Caco-2 (cell line): ENCODE measurements around the gene SYT12. TPM values are rescaled to one million over a fixed set of nuclear protein-coding genes. Genes with fewer than 3 reads are reported as not detected.
"Not testable (repeated sequence)": the region's sequence is repeated elsewhere in the genome, so short reads cannot be mapped to it uniquely, and the experiment has no call there.

ENCODE experiments used
- BruUV-seq: library from RNA; stranded (reverse); fragments of 400-500 nt; replicated peaks from 2 replicates; lab custom pipeline; 2021; lab: Mats Ljungman, UMichigan
- CTCF ChIA-PET: fragments of 300-600 bp; sonication (Branson Sonifier 250); formaldehyde crosslinking; loops from one replicate; lab custom pipeline; 2022; ENCODE audit warnings: antibody characterized with exemption; lab: Charles Lee
- POLR2A ChIA-PET: fragments of 300-600 bp; sonication (Branson Sonifier 250); formaldehyde crosslinking; loops from one replicate; lab custom pipeline; 2022; ENCODE audit warnings: antibody characterized with exemption; lab: Charles Lee
- DNase-seq, 2 experiments: peaks; one replicate each; pipeline versions ENCODE4 v3.0.0 to v3.0.0-alpha.2; 2020 to 2022
- H3K27me3 ChIP-seq: replicated peaks from 2 replicates; pipeline ENCODE4 v1.6.0; 2011; ENCODE audit warnings: low read length; ENCODE audit not compliant: control insufficient read depth, insufficient read depth
- H3K36me3 ChIP-seq: 2 replicates; pipeline ENCODE4 v1.5.1; 2011; ENCODE audit warnings: low read length; ENCODE audit not compliant: control insufficient read depth, insufficient read depth
- H3K4me1 ChIP-seq: fragments of 250-450 bp; sonication (Bioruptor Pico); 2 replicates; pipeline ENCODE4 v1.5.1; 2020; ENCODE audit warnings: mild to moderate bottlenecking
- H3K4me3 ChIP-seq: 2 replicates; pipeline ENCODE4 v1.5.1; 2011; ENCODE audit warnings: low read depth, mild to moderate bottlenecking, control low read depth, low read length
- H3K9me3 ChIP-seq: fragments of 250-450 bp; sonication (Bioruptor Pico); 2 replicates; pipeline ENCODE4 v1.5.1; 2020; ENCODE audit warnings: mild to moderate bottlenecking, moderate library complexity
- H3K27ac Mint-ChIP-seq: one replicate; pipeline ENCODE4 v1.8.0; 2022; ENCODE audit warnings: mixed read lengths; ENCODE audit not compliant: unreplicated experiment
- H3K27me3 Mint-ChIP-seq: one replicate; pipeline ENCODE4 v1.8.0; 2022; ENCODE audit warnings: mixed read lengths; ENCODE audit not compliant: insufficient read depth, unreplicated experiment
- H3K36me3 Mint-ChIP-seq: one replicate; pipeline ENCODE4 v1.8.0; 2022; ENCODE audit warnings: mild to moderate bottlenecking, mixed read lengths; ENCODE audit not compliant: insufficient read depth, unreplicated experiment
- H3K4me1 Mint-ChIP-seq: one replicate; pipeline ENCODE4 v1.8.0; 2022; ENCODE audit warnings: low read depth, mixed read lengths; ENCODE audit not compliant: unreplicated experiment
- H3K4me3 Mint-ChIP-seq: one replicate; pipeline ENCODE4 v1.8.0; 2022; ENCODE audit warnings: mild to moderate bottlenecking, moderate library complexity, mixed read lengths; ENCODE audit not compliant: unreplicated experiment
- H3K9me3 Mint-ChIP-seq: one replicate; pipeline ENCODE4 v1.8.0; 2022; ENCODE audit warnings: mixed read lengths; ENCODE audit not compliant: unreplicated experiment
- intact Hi-C: fragments of 100-400 bp; cut with micrococcal nuclease; formaldehyde crosslinking; loops from one replicate; pipeline ENCODE4 v1.10.0; 2022; ENCODE audit not compliant: unreplicated experiment
- total RNA-seq: library from RNA; stranded (reverse); gene quantifications from 2 replicates; pipeline ENCODE4 v1.2.3, GENCODE V29; 2022
- TF ChIP-seq, protein P1 (sequence below), 2 experiments: fragments of 200-600 bp in 1 of 2; IDR thresholded peaks; 1 replicate in 1 of 2; 2 replicates in 1 of 2; pipeline versions ENCODE4 v1.5.1 to v1.8.0; 2011 to 2022; ENCODE audit warnings: antibody characterized with exemption in 1 of 2, control low read depth in 1 of 2, inconsistent platforms in 1 of 2, low read depth in 1 of 2, low read length in 1 of 2, mild to moderate bottlenecking in 1 of 2, moderate library complexity in 1 of 2; ENCODE audit not compliant: insufficient read depth in 1 of 2, severe bottlenecking in 1 of 2, unreplicated experiment in 1 of 2

The SYT12 gene
- total RNA-seq, 1 experiment from 2014 or later, result 0.82 TPM

DNA sequence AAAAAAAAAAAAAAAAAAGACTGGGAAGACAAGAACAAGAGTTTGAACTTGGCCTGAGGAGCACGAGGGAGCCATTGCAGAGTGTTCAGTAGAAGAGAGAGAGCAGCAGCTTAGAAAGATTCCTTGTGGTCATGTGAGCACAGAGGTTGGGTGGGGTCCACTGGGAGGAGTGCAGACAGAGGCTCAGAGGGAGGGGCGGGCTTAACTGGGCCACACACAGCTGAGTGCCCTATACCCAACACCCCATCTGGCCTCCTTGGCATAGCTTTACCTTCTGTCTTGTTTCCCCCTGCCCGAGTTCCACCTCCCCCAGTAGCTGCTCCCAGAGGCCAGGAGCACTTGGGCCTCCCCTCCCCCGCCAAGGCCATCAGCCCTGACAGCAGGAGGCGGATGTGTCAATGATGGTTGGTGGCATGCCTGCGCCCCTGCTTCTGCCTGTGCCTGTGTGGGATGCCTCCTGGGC lies 35.7 kb upstream of the SYT12 start:
- Histone ChIP-seq H3K4me3 (no peak overlapping the region), H3K4me1 (no peaks in the 10 kb centered on the region), H3K9me3 (no peaks in the 10 kb centered on the region), H3K36me3 (no peaks in the 10 kb centered on the region), H3K27me3 (no peaks in the 10 kb centered on the region)
- CTCF ChIA-PET, result interaction anchor here (0.6 kb wide), 3 partner anchors 35 to 384 kb away, joined by 4 to 6 read pairs (median 4); no protein-coding TSS in a partner anchor
- Mint-ChIP-seq H3K4me3 (no peak overlapping the region), H3K27ac (no peak overlapping the region), H3K4me1 (no peaks in the 10 kb centered on the region), H3K36me3 (no peaks in the 10 kb centered on the region), H3K9me3 (no peaks in the 10 kb centered on the region), H3K27me3 (peaks cover 3% of the 10 kb centered on the region)
- POLR2A ChIA-PET, result no interaction called here
- TF ChIP-seq, protein P1, sequence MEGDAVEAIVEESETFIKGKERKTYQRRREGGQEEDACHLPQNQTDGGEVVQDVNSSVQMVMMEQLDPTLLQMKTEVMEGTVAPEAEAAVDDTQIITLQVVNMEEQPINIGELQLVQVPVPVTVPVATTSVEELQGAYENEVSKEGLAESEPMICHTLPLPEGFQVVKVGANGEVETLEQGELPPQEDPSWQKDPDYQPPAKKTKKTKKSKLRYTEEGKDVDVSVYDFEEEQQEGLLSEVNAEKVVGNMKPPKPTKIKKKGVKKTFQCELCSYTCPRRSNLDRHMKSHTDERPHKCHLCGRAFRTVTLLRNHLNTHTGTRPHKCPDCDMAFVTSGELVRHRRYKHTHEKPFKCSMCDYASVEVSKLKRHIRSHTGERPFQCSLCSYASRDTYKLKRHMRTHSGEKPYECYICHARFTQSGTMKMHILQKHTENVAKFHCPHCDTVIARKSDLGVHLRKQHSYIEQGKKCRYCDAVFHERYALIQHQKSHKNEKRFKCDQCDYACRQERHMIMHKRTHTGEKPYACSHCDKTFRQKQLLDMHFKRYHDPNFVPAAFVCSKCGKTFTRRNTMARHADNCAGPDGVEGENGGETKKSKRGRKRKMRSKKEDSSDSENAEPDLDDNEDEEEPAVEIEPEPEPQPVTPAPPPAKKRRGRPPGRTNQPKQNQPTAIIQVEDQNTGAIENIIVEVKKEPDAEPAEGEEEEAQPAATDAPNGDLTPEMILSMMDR (IDR thresholded peaks at IDR 0.05; ENCODE audit: insufficient read depth in 1 of 2, low read depth in 1 of 2, low read length in 1 of 2, severe bottlenecking in 1 of 2, unreplicated experiment in 1 of 2), result no peak
- no peak for DNase-seq
- BruUV-seq, result no TSS peak
- intact Hi-C loops, result no loop called here

DNA sequence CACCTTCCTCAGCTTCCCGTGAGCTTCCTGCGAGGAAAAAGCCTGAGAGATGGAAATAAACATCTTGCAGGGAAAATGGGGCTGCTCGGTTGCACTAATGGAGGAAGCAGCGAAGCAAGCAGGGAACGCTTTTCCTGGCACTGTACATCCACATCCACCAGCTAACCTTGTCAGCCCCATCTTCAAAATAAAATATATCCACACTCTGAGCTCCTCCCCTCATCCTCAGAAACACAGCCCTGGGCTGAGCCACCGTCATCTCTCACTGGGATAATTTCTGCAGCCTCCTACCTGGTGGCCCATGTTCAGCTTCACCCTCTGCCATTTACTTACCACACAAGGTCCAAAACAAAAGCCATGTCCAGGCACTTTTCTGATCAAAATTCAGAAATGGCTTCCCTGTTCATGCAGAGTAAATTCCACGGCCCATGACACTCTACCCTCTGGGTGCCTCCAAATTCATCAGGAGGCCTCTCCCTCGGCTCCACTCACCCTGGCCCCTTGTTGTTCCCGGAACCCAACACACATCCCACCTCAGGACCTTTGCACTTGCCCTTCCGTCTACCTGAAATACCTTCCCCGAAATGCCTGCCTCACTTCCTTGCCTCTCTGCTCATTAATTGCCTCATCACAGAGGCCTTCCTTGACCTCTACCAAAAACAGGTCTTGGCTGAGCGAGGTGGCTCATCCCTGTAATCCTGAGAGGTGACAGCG lies 34.9 kb upstream of the SYT12 start:
- no TSS peak for BruUV-seq
- H3K4me3 Mint-ChIP-seq, result no peak overlapping the region
- no peaks in the 10 kb centered on the region for H3K4me1 Mint-ChIP-seq
- POLR2A ChIA-PET, result interaction anchor here (0.6 kb wide), 1 partner anchor 328 kb away, joined by 4 read pairs; no protein-coding TSS in a partner anchor
- intact Hi-C loops, result no loop called here
- no peaks in the 10 kb centered on the region for H3K9me3 Mint-ChIP-seq
- Histone ChIP-seq H3K9me3 (no peaks in the 10 kb centered on the region), H3K4me1 (no peaks in the 10 kb centered on the region), H3K27me3 (no peaks in the 10 kb centered on the region), H3K36me3 (no peaks in the 10 kb centered on the region), H3K4me3 (no peak overlapping the region)
- no peak overlapping the region for H3K27ac Mint-ChIP-seq
- TF ChIP-seq, protein P1 (IDR thresholded peaks at IDR 0.05; ENCODE audit: insufficient read depth in 1 of 2, low read depth in 1 of 2, low read length in 1 of 2, severe bottlenecking in 1 of 2, unreplicated experiment in 1 of 2), result no peak
- no peaks in the 10 kb centered on the region for H3K36me3 Mint-ChIP-seq
- peaks cover 3% of the 10 kb centered on the region for H3K27me3 Mint-ChIP-seq
- DNase-seq, result no peak
- CTCF ChIA-PET, result interaction anchor here (0.6 kb wide), 1 partner anchor 34 kb away, joined by 6 read pairs; no protein-coding TSS in a partner anchor

DNA sequence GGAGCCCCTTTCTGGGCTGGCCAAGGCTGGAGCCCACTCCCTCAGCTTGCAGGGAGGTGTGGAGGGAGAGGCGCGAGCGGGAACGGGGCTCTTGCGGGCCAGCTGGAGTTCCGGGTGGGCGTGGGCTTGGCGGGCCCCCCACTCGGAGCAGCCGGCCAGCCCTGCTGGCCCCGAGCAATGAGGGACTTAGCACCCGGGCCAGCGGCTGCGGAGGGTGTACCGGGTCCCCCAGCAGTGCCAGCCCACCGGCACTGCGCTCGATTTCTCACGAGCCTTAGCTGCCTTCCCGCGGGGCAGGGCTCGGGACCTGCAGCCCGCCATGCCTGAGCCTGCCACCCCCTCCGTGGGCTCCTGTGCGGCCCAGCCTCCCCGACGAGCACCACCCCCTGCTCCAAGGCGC lies 34.2 kb upstream of the SYT12 start:
- H3K27me3 ChIP-seq, H3K9me3 ChIP-seq, H3K36me3 ChIP-seq, POLR2A ChIA-PET, intact Hi-C loops, H3K36me3 Mint-ChIP-seq, CTCF ChIA-PET, H3K27me3 Mint-ChIP-seq, H3K4me3 ChIP-seq, H3K4me1 ChIP-seq, BruUV-seq, H3K4me3 Mint-ChIP-seq, H3K4me1 Mint-ChIP-seq, DNase-seq, H3K27ac Mint-ChIP-seq, H3K9me3 Mint-ChIP-seq: not testable (repeated sequence)

DNA sequence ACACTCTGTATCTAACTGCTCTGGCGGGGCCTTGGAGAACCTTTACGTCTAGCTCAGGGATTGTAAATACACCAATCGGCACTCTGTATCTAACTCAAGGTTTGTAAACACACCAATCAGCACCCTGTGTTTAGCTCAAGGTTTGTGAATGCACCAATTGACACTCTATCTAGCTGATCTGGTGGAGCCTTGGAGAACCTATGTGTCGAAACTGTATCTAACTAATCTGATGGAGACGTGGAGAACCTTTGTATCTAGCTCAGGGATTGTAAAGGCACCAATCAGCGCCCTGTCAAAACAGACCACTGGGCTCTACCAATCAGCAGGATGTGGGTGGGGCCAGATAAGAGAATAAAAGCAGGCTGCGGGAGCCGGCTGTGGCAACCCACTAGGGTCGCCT lies 33.6 kb upstream of the SYT12 start:
- not testable (repeated sequence) for H3K4me1 ChIP-seq, DNase-seq

More for the DNA sequence above, 33.6 kb upstream of the SYT12 start:
- H3K36me3 ChIP-seq, H3K27me3 ChIP-seq, H3K4me3 ChIP-seq, H3K4me3 Mint-ChIP-seq, H3K27me3 Mint-ChIP-seq, H3K9me3 ChIP-seq, H3K27ac Mint-ChIP-seq, H3K9me3 Mint-ChIP-seq, CTCF ChIA-PET, POLR2A ChIA-PET, BruUV-seq, H3K4me1 Mint-ChIP-seq, intact Hi-C loops, H3K36me3 Mint-ChIP-seq: not testable (repeated sequence)
